ENCODE measurements around the gene ROBO2.
A peak's percentile ranks its signal among the peaks of the same experiment; 100 is the strongest.

ROBO2 gene

GRCh38 chr3:77142578-77142977 is 102.7 kb downstream of the ROBO2 start:
- ChIA-PET POLR2A (no interaction called here), CTCF (no interaction called here)
- H3K27ac ChIP-seq (ENCODE audit: extremely low read depth, low read depth, low read length) = no peak overlapping the region
- no peaks in the 10 kb centered on the region for H3K9me3 ChIP-seq (ENCODE audit: control insufficient read depth, insufficient read depth, low read depth, low read length)
- H3K4me3 ChIP-seq (ENCODE audit: low read depth, low read length) = no peak overlapping the region
- peaks cover 7% of the 10 kb centered on the region; the same call in 1 of the 2 replicates for H3K4me1 ChIP-seq (ENCODE audit: control insufficient read depth, insufficient read depth, low read length)
- TF ChIP-seq TCF7L2 (IDR thresholded peaks at IDR 0.05; ENCODE audit: borderline replicate concordance, low read depth, low read length) (no peak), ZNF223 (tag by site-specific recombination; IDR thresholded peaks at IDR 0.05) (no peak), SCRT2 (tag by site-specific recombination; IDR thresholded peaks at IDR 0.05) (peak; percentile 49)
- H3K36me3 ChIP-seq (ENCODE audit: control insufficient read depth in 2 of 2, insufficient read depth in 1 of 2, low read length in 2 of 2) = no peaks in the 10 kb centered on the region

- Histone ChIP-seq H3K27ac (ENCODE audit: extremely low read depth, low read depth, low read length) (no peak overlapping the region), H3K4me3 (ENCODE audit: low read depth, low read length) (no peak overlapping the region), H3K4me1 (ENCODE audit: control insufficient read depth, insufficient read depth, low read length) (peaks cover 8% of the 10 kb centered on the region; the same call in 1 of the 2 replicates), H3K9me3 (ENCODE audit: control insufficient read depth, insufficient read depth, low read depth, low read length) (no peaks in the 10 kb centered on the region), H3K36me3 (ENCODE audit: control insufficient read depth in 2 of 2, insufficient read depth in 1 of 2, low read length in 2 of 2) (no peaks in the 10 kb centered on the region)
- ChIA-PET CTCF (no interaction called here), POLR2A (no interaction called here)
- TF ChIP-seq ZNF302 (tag by site-specific recombination; IDR thresholded peaks at IDR 0.05; ENCODE audit: low read depth) (no peak), ZBTB21 (tag by site-specific recombination; IDR thresholded peaks at IDR 0.05) (no peak), PATZ1 (tag by site-specific recombination; IDR thresholded peaks at IDR 0.05) (no peak)
Measured at GRCh38 chr3:77146004-77146403, 106.1 kb downstream of the ROBO2 start.

GRCh38 chr3:77147836-77148578 is 108.1 kb downstream of the ROBO2 start:
- POLR2A ChIA-PET = no interaction called here
- CTCF ChIA-PET = interaction anchor here (0.6 kb wide), 2 partner anchors 45 to 221 kb away, joined by 3 to 6 read pairs; no protein-coding TSS in a partner anchor
- no peak overlapping the region for H3K27ac ChIP-seq (ENCODE audit: extremely low read depth, low read depth, low read length)
- H3K4me3 ChIP-seq (ENCODE audit: low read depth, low read length) = no peak overlapping the region
- H3K36me3 ChIP-seq (ENCODE audit: control insufficient read depth in 2 of 2, insufficient read depth in 1 of 2, low read length in 2 of 2) = no peaks in the 10 kb centered on the region
- peaks cover 8% of the 10 kb centered on the region; the same call in 1 of the 2 replicates for H3K4me1 ChIP-seq (ENCODE audit: control insufficient read depth, insufficient read depth, low read length)
- no peaks in the 10 kb centered on the region for H3K9me3 ChIP-seq (ENCODE audit: control insufficient read depth, insufficient read depth, low read depth, low read length)
- TF ChIP-seq ZNF501 (tag by site-specific recombination; IDR thresholded peaks at IDR 0.05) (no peak), ZNF37A (tag by site-specific recombination; IDR thresholded peaks at IDR 0.05) (no peak), HIC1 (tag by site-specific recombination; IDR thresholded peaks at IDR 0.05) (no peak), MZF1 (tag by site-specific recombination; IDR thresholded peaks at IDR 0.05; ENCODE audit: borderline replicate concordance) (no peak), ZNF169 (tag by site-specific recombination; IDR thresholded peaks at IDR 0.05) (no peak), ZNF558 (tag by site-specific recombination; IDR thresholded peaks at IDR 0.05) (no peak), ZNF747 (tag by site-specific recombination; IDR thresholded peaks at IDR 0.05) (no peak), ZNF843 (tag by site-specific recombination; IDR thresholded peaks at IDR 0.05) (0 out of 2 replicates have a peak, but pooled peaks have one; percentile 40), ATF2 (tag by site-specific recombination; IDR thresholded peaks at IDR 0.05; ENCODE audit: low read depth) (no peak), GLIS1 (tag by site-specific recombination; IDR thresholded peaks at IDR 0.05) (no peak), ZBTB26 (tag by site-specific recombination; optimal IDR thresholded peaks at IDR 0.05) (no peak), ZNF335 (tag by site-specific recombination; conservative IDR thresholded peaks at IDR 0.05) (peak; percentile 19; the same call in 1 of the 2 replicates), ZBTB44 (tag by site-specific recombination; IDR thresholded peaks at IDR 0.05) (peak; percentile 41), ZFP37 (tag by site-specific recombination; IDR thresholded peaks at IDR 0.05) (no peak), ZFP3 (tag by site-specific recombination; IDR thresholded peaks at IDR 0.05; ENCODE audit: low read depth) (no peak), ZNF560 (tag by site-specific recombination; IDR thresholded peaks at IDR 0.05; ENCODE audit: borderline replicate concordance) (no peak), ZEB2 (tag by site-specific recombination; IDR thresholded peaks at IDR 0.05) (no peak)

Measured in HEK293 (cell line).